ENCODE measurements around the gene ATP8B4. TPM values are rescaled to one million over a fixed set of nuclear protein-coding genes. Genes with fewer than 3 reads are reported as not detected.

ATP8B4 gene
- total RNA-seq, 2 experiments from 2014 or later: 0.31 TPM; not detected in 1

- H3K27me3 ChIP-seq (ENCODE audit: control insufficient read depth in 1 of 2, insufficient read depth in 2 of 2, low read length in 2 of 2): no peaks in the 10 kb centered on the region
- no peak overlapping the region for H3K27ac ChIP-seq (ENCODE audit: low read depth in 1 of 2, low read length in 2 of 2)
- no peaks in the 10 kb centered on the region for H3K27me3 Mint-ChIP-seq
- no peaks in the 10 kb centered on the region for H3K36me3 Mint-ChIP-seq (ENCODE audit: low read depth)
- H3K4me3 Mint-ChIP-seq: no peak overlapping the region
- H3K36me3 ChIP-seq (ENCODE audit: insufficient read depth, low read length): no peaks in the 10 kb centered on the region
- DNase-seq: no peak
- no peak overlapping the region for H3K27ac Mint-ChIP-seq
- no peak for ATAC-seq (ENCODE audit: poor library complexity)
- ChIA-PET CTCF (no interaction called here), POLR2A (no interaction called here)
- intact Hi-C loops (cut with DNase I, micrococcal nuclease): no loop called here
- H3K4me1 Mint-ChIP-seq (ENCODE audit: low read depth): no peaks in the 10 kb centered on the region
- H3K9me3 ChIP-seq (ENCODE audit: control insufficient read depth in 1 of 2, insufficient read depth in 1 of 2, low read length in 2 of 2): no peaks in the 10 kb centered on the region
- no peak for TF ChIP-seq CTCF (IDR thresholded peaks at IDR 0.05)
- no peaks in the 10 kb centered on the region for H3K4me1 ChIP-seq (ENCODE audit: insufficient read depth, low read length)
- H3K4me3 ChIP-seq (ENCODE audit: low read length): no peak overlapping the region
- no peaks in the 10 kb centered on the region for H3K9me3 Mint-ChIP-seq
Measured at GRCh38 chr15:49915822-49916221, 203.2 kb downstream of the ATP8B4 start.

GRCh38 chr15:49908933-49909295 is 210.1 kb downstream of the ATP8B4 start:
- Mint-ChIP-seq H3K27ac (no peak overlapping the region), H3K4me1 (ENCODE audit: low read depth) (no peaks in the 10 kb centered on the region), H3K36me3 (ENCODE audit: low read depth) (no peaks in the 10 kb centered on the region), H3K4me3 (no peak overlapping the region), H3K9me3 (peaks cover 5% of the 10 kb centered on the region), H3K27me3 (peaks cover 11% of the 10 kb centered on the region)
- no peak for TF ChIP-seq CTCF (IDR thresholded peaks at IDR 0.05)
- Histone ChIP-seq H3K4me3 (ENCODE audit: low read length) (no peak overlapping the region), H3K36me3 (ENCODE audit: insufficient read depth, low read length) (no peaks in the 10 kb centered on the region), H3K27ac (ENCODE audit: low read depth in 1 of 2, low read length in 2 of 2) (no peak overlapping the region), H3K4me1 (ENCODE audit: insufficient read depth, low read length) (no peaks in the 10 kb centered on the region), H3K27me3 (ENCODE audit: control insufficient read depth in 1 of 2, insufficient read depth in 2 of 2, low read length in 2 of 2) (peaks cover 0 to 6% of the 10 kb centered on the region in 2 experiments), H3K9me3 (ENCODE audit: control insufficient read depth in 1 of 2, insufficient read depth in 1 of 2, low read length in 2 of 2) (peaks cover 0 to 13% of the 10 kb centered on the region in 2 experiments)
- ChIA-PET CTCF (no interaction called here), POLR2A (no interaction called here)
- no peak for DNase-seq
- ATAC-seq (ENCODE audit: poor library complexity): no peak
- intact Hi-C loops (cut with DNase I, micrococcal nuclease): no loop called here

GRCh38 chr15:49908236-49908932 is 210.6 kb downstream of the ATP8B4 start:
- no peaks in the 10 kb centered on the region for H3K36me3 Mint-ChIP-seq (ENCODE audit: low read depth)
- Histone ChIP-seq H3K4me3 (ENCODE audit: low read length) (no peak overlapping the region), H3K27me3 (ENCODE audit: control insufficient read depth in 1 of 2, insufficient read depth in 2 of 2, low read length in 2 of 2) (peaks cover 0 to 6% of the 10 kb centered on the region in 2 experiments), H3K36me3 (ENCODE audit: insufficient read depth, low read length) (no peaks in the 10 kb centered on the region), H3K9me3 (ENCODE audit: control insufficient read depth in 1 of 2, insufficient read depth in 1 of 2, low read length in 2 of 2) (peaks cover 0 to 13% of the 10 kb centered on the region in 2 experiments), H3K27ac (ENCODE audit: low read depth in 1 of 2, low read length in 2 of 2) (no peak overlapping the region), H3K4me1 (ENCODE audit: insufficient read depth, low read length) (no peaks in the 10 kb centered on the region)
- H3K27ac Mint-ChIP-seq: no peak overlapping the region
- ChIA-PET POLR2A (no interaction called here), CTCF (no interaction called here)
- DNase-seq: no peak
- H3K4me1 Mint-ChIP-seq (ENCODE audit: low read depth): no peaks in the 10 kb centered on the region
- H3K27me3 Mint-ChIP-seq: peaks cover 11% of the 10 kb centered on the region
- H3K9me3 Mint-ChIP-seq: peaks cover 5% of the 10 kb centered on the region
- intact Hi-C loops (cut with DNase I, micrococcal nuclease): no loop called here
- no peak for ATAC-seq (ENCODE audit: poor library complexity)
- no peak overlapping the region for H3K4me3 Mint-ChIP-seq
- TF ChIP-seq CTCF (IDR thresholded peaks at IDR 0.05): no peak

Data from CD4-positive, alpha-beta T cell (primary cell).